A549 (cell line): ENCODE results near the gene TAL1. TPM values are rescaled to one million over a fixed set of nuclear protein-coding genes. Genes with fewer than 3 reads are reported as not detected.

Source experiments
- ATAC-seq, 2 experiments: fragments of 200-7000 bp in 1 of 2; fragments of >200 bp in 1 of 2; cut with Nextera tagmentation in 1 of 2; cut with Tn5 transposase in 1 of 2; 3 replicates each; pipeline versions ENCODE4 v1.8.0 to v1.9.1; 2018 to 2020; ENCODE audit warnings: mild to moderate bottlenecking in 1 of 2, moderate library complexity in 1 of 2
- CTCF ChIA-PET: fragments of 300-600 bp; sonication (Branson Sonifier 250); formaldehyde crosslinking; extraction: SDS; loops from one replicate; lab custom pipeline; 2021; ENCODE audit warnings: antibody characterized with exemption, inconsistent platforms; lab: Yijun Ruan, JAX
- POLR2A ChIA-PET: fragments of 350-600 bp; formaldehyde crosslinking; extraction: SDS; loops from one replicate; lab custom pipeline; 2021; ENCODE audit warnings: antibody characterized with exemption, inconsistent platforms; lab: Yijun Ruan, JAX
- DNase-seq, 2 experiments: peaks; one replicate each; pipeline versions ENCODE4 v3.0.0 to v3.0.0-alpha.2; 2011 to 2016; ENCODE audit warnings: low read depth in 1 of 2, low spot score in 1 of 2
- FAIRE-seq: peaks from 2 replicates; lab custom pipeline; 2011; peaks lifted over from hg19 to GRCh38; lab: Jason Lieb, UNC
- H3K27ac ChIP-seq, 2 experiments: fragments of >200 bp; sonication (Bioruptor Twin); formaldehyde crosslinking; 3 replicates each; pipeline ENCODE4 v1.5.1; 2016 to 2017
- H3K4me1 ChIP-seq: fragments of >200 bp; sonication (Bioruptor Twin); formaldehyde crosslinking; 3 replicates; pipeline ENCODE4 v1.6.1; 2016
- H3K4me2 ChIP-seq: fragments of >200 bp; sonication (Bioruptor Twin); formaldehyde crosslinking; 3 replicates; pipeline ENCODE4 v1.6.1; 2016
- H3K4me3 ChIP-seq: fragments of >200 bp; sonication (Bioruptor Twin); formaldehyde crosslinking; 3 replicates; pipeline ENCODE4 v1.5.1; 2016
- H3K9me3 ChIP-seq: fragments of >200 bp; sonication (Bioruptor Twin); formaldehyde crosslinking; 3 replicates; pipeline ENCODE4 v1.6.1; 2016
- ATOH8 ChIP-seq: fragments of 250-450 bp; sonication (Bioruptor Pico); IDR thresholded peaks from 2 replicates; pipeline ENCODE4 v1.5.0; 2020; ENCODE audit warnings: low read depth, mild to moderate bottlenecking, moderate library complexity
- CBX2 ChIP-seq: fragments of 200-600 bp; sonication (generic); IDR thresholded peaks from 2 replicates; pipeline ENCODE4 v1.6.1; 2016; ENCODE audit warnings: low read depth, mild to moderate bottlenecking, borderline replicate concordance
- CTCF ChIP-seq: fragments of >200 bp; sonication (Bioruptor Twin); formaldehyde crosslinking; IDR thresholded peaks from 3 replicates; pipeline ENCODE4 v1.5.1; 2016
- EHF ChIP-seq: fragments of 250-450 bp; sonication (Bioruptor Pico); IDR thresholded peaks from 2 replicates; pipeline ENCODE4 v1.5.0; 2020; ENCODE audit warnings: mild to moderate bottlenecking
- EP300 ChIP-seq, 2 experiments: fragments of >200 bp; sonication (Bioruptor Twin); formaldehyde crosslinking; IDR thresholded peaks; 2 replicates in 1 of 2; 3 replicates in 1 of 2; pipeline ENCODE4 v1.6.1; 2016 to 2017
- FOSB ChIP-seq: fragments of 250-450 bp; sonication (Bioruptor Pico); IDR thresholded peaks from 2 replicates; pipeline ENCODE4 v1.5.0; 2020; ENCODE audit warnings: mild to moderate bottlenecking, moderate library complexity
- FOSL2 ChIP-seq, 2 experiments: fragments of 450-650 bp in 1 of 2; fragments of >200 bp in 1 of 2; sonication (Bioruptor Twin) in 1 of 2; formaldehyde crosslinking; IDR thresholded peaks; 2 replicates each; pipeline versions ENCODE4 v1.5.0 to v1.6.1; 2016 to 2020; ENCODE audit warnings: mild to moderate bottlenecking in 1 of 2, moderate library complexity in 1 of 2
- FOXS1 ChIP-seq: fragments of 250-450 bp; sonication (Bioruptor Pico); IDR thresholded peaks from 2 replicates; pipeline ENCODE4 v1.5.0; 2020; ENCODE audit warnings: mild to moderate bottlenecking, moderate library complexity
- HEYL ChIP-seq: fragments of 250-450 bp; sonication (Bioruptor Pico); IDR thresholded peaks from 2 replicates; pipeline ENCODE4 v1.8.0; 2021; ENCODE audit warnings: mild to moderate bottlenecking, moderate library complexity
- HMGXB4 ChIP-seq: fragments of 250-450 bp; sonication (Bioruptor Pico); IDR thresholded peaks from 2 replicates; pipeline ENCODE4 v1.5.0; 2021; ENCODE audit warnings: mild to moderate bottlenecking, moderate library complexity, borderline replicate concordance
- HOXB5 ChIP-seq: fragments of 250-450 bp; sonication (Bioruptor Pico); IDR thresholded peaks from 2 replicates; pipeline ENCODE4 v1.5.0; 2020; ENCODE audit warnings: mild to moderate bottlenecking, moderate library complexity
- KDM1A ChIP-seq: fragments of 200-600 bp; sonication (generic); IDR thresholded peaks from 2 replicates; pipeline ENCODE4 v1.6.1; 2016; ENCODE audit warnings: low read depth, mild to moderate bottlenecking
- NFE2L2 ChIP-seq: fragments of 150-350 bp; conservative IDR thresholded peaks from 2 replicates; pipeline ENCODE4 v1.6.1; 2014; ENCODE audit warnings: low read length
- NR3C1 ChIP-seq: fragments of >200 bp; sonication (Bioruptor Twin); formaldehyde crosslinking; IDR thresholded peaks from 3 replicates; pipeline ENCODE4 v1.6.1; 2017
- PBX3 ChIP-seq: IDR thresholded peaks from 2 replicates; pipeline ENCODE4 v1.6.1; 2012
- POLR2A ChIP-seq: IDR thresholded peaks from 2 replicates; pipeline ENCODE4 v1.6.1; 2012; ENCODE audit warnings: mild to moderate bottlenecking, low read length
- RAD21 ChIP-seq, 2 experiments: fragments of >200 bp in 1 of 2; sonication (Bioruptor Twin) in 1 of 2; formaldehyde crosslinking in 1 of 2; IDR thresholded peaks in 1 of 2; conservative IDR thresholded peaks in 1 of 2; 2 replicates in 1 of 2; 3 replicates in 1 of 2; pipeline ENCODE4 v1.6.1; 2012 to 2018; ENCODE audit warnings: inconsistent platforms in 1 of 2
- RCOR1 ChIP-seq: fragments of 150-350 bp; IDR thresholded peaks from 2 replicates; pipeline ENCODE4 v1.6.1; 2014; ENCODE audit warnings: antibody characterized with exemption, low read length, low read depth
- SMC3 ChIP-seq: fragments of >200 bp; sonication (Bioruptor Twin); formaldehyde crosslinking; IDR thresholded peaks from 3 replicates; pipeline ENCODE4 v1.6.1; 2018; ENCODE audit warnings: inconsistent platforms
- SREBF2 ChIP-seq: fragments of 450-650 bp; IDR thresholded peaks from 2 replicates; pipeline ENCODE4 v1.6.1; 2014; ENCODE audit warnings: mild to moderate bottlenecking, moderate library complexity
- USF2 ChIP-seq: fragments of 450-650 bp; IDR thresholded peaks from 2 replicates; pipeline ENCODE4 v1.6.1; 2014; ENCODE audit warnings: antibody characterized with exemption
- WGBS: methylation state at CpG from one replicate; pipeline ENCODE4 v1.1.6; 2017; ENCODE audit errors: missing lambda C conversion rate; 5-methylcytosine and 5-hydroxymethylcytosine counted together
- polyA plus RNA-seq, 4 experiments: library from polyadenylated mRNA; depleted of rRNA in 3 of 4; stranded (reverse); fragments of >200 nt; fragmentation: RNase III in 1 of 4; extraction: RNeasy Plus Mini Kit Qiagen cat#74134 plus additional on column Dnase treatment in 1 of 4; gene quantifications; 2 replicates in 3 of 4; 3 replicates in 1 of 4; pipeline ENCODE4 v1.2.3, GENCODE V29; 2011 to 2017

The TAL1 gene
- polyA plus RNA-seq, 2 of the 4 experiments (the other 2 are of a cell fraction) = not detected

- DNase-seq (peak; percentile 62 to 64), ATAC-seq (peak; percentile 47 to 61; a peak in 3 of 6 replicates), FAIRE-seq (peak; percentile 7)
- peak overlapping the region; percentile 85 to 92 for H3K27ac ChIP-seq
- H3K4me1 ChIP-seq = peaks cover 39% of the 10 kb centered on the region
- ChIA-PET POLR2A (no interaction called here), CTCF (interaction anchor here (0.6 to 10.5 kb wide), 26 partner anchors 8 to 534 kb away, joined by 3 to 142 read pairs (median 4); no protein-coding TSS in a partner anchor)
- WGBS = 15% methylated on average over 7 of the region's 10 CpGs
- no peaks in the 10 kb centered on the region for H3K9me3 ChIP-seq
- H3K4me2 ChIP-seq = peak overlapping the region; percentile 90
- 0 out of 3 replicates have a peak overlapping the region, but pooled peaks have one; percentile 25 for H3K4me3 ChIP-seq
- peak; percentile 74 for TF ChIP-seq CTCF
- no peak for TF ChIP-seq RCOR1
- TF ChIP-seq SMC3 = peak; percentile 53
- TF ChIP-seq RAD21 (conservative IDR thresholded peaks at IDR 0.05 in 1 of 2, IDR thresholded peaks at IDR 0.05 in 1 of 2) = peak; percentile 58 to 73
Measured at GRCh38 chr1:47192458-47193384, 39.3 kb downstream of the TAL1 start.

GRCh38 chr1:47191940-47192457 lies 40.0 kb downstream of the TAL1 start:
- DNase-seq (no peak), ATAC-seq (no peak), FAIRE-seq (no peak)
- H3K4me2 ChIP-seq = peak overlapping the region; percentile 90
- CTCF ChIA-PET = interaction anchor here (0.8 to 10.5 kb wide), 14 partner anchors 8 to 519 kb away, joined by 3 to 142 read pairs (median 6); no protein-coding TSS in a partner anchor
- peak overlapping the region; percentile 25; the same call in 1 of the 3 replicates for H3K4me3 ChIP-seq
- POLR2A ChIA-PET = no interaction called here
- 55% methylated on average over 2 of the region's 4 CpGs for WGBS
- no peaks in the 10 kb centered on the region for H3K9me3 ChIP-seq
- peak overlapping the region; percentile 85 to 92 for H3K27ac ChIP-seq
- TF ChIP-seq PBX3 = no peak
- no peak for TF ChIP-seq NFE2L2
- TF ChIP-seq NR3C1 = no peak
- no peak for TF ChIP-seq CBX2
- no peak for TF ChIP-seq ATOH8 (CRISPR knock-in tag)
- no peak for TF ChIP-seq SMC3
- no peak for TF ChIP-seq FOSB
- no peak for TF ChIP-seq USF2
- TF ChIP-seq EHF (CRISPR knock-in tag) = no peak
- no peak for TF ChIP-seq POLR2A
- no peak for TF ChIP-seq EP300 (IDR thresholded peaks at IDR 0.05)
- TF ChIP-seq HOXB5 (CRISPR knock-in tag) = no peak
- no peak for TF ChIP-seq HMGXB4 (CRISPR knock-in tag)
- no peak for TF ChIP-seq KDM1A
- TF ChIP-seq FOXS1 (CRISPR knock-in tag) = no peak
- no peak for TF ChIP-seq RAD21 (conservative IDR thresholded peaks at IDR 0.05 in 1 of 2, IDR thresholded peaks at IDR 0.05 in 1 of 2)
- no peak for TF ChIP-seq FOSL2 (IDR thresholded peaks at IDR 0.05)
- TF ChIP-seq FOSL2 (CRISPR knock-in tag; IDR thresholded peaks at IDR 0.05) = no peak
- TF ChIP-seq HEYL (CRISPR knock-in tag) = no peak
- TF ChIP-seq SREBF2 = no peak
- peaks cover 39% of the 10 kb centered on the region for H3K4me1 ChIP-seq
